Karpas-422 (cell line): Measurements from ENCODE around the gene SHROOM4. TPM values are rescaled to one million over a fixed set of nuclear protein-coding genes. Genes with fewer than 3 reads are reported as not detected.

Source experiments
- DNase-seq: peaks from one replicate; pipeline ENCODE4 v3.0.0-alpha.2; 2015
- H2AFZ ChIP-seq: fragments of 200-600 bp; sonication (generic); 2 replicates; pipeline ENCODE4 v1.6.1; 2014; ENCODE audit warnings: antibody characterized with exemption, low read length, mixed read lengths
- H3K27ac ChIP-seq: fragments of 200-600 bp; sonication (generic); 2 replicates; pipeline ENCODE4 v1.5.1; 2014; ENCODE audit warnings: mild to moderate bottlenecking, low read length, moderate library complexity
- H3K27me3 ChIP-seq: fragments of 200-600 bp; sonication (generic); 2 replicates; pipeline ENCODE4 v1.6.1; 2014; ENCODE audit warnings: low read length, mixed read lengths
- H3K36me3 ChIP-seq: fragments of 200-600 bp; sonication (generic); 2 replicates; pipeline ENCODE4 v1.6.1; 2014; ENCODE audit warnings: low read length, mixed read lengths; ENCODE audit not compliant: insufficient read depth
- H3K4me1 ChIP-seq: fragments of 200-600 bp; sonication (generic); 2 replicates; pipeline ENCODE4 v1.6.1; 2014; ENCODE audit warnings: mild to moderate bottlenecking, low read length, mixed read lengths
- H3K4me2 ChIP-seq: fragments of 200-600 bp; sonication (generic); 2 replicates; pipeline ENCODE4 v1.6.1; 2014; ENCODE audit warnings: low read length, low read depth, mild to moderate bottlenecking; ENCODE audit not compliant: poor library complexity, severe bottlenecking
- H3K4me3 ChIP-seq: fragments of 200-600 bp; sonication (generic); 2 replicates; pipeline ENCODE4 v1.5.1; 2014; ENCODE audit warnings: mild to moderate bottlenecking, antibody characterized with exemption, low read length, mixed read lengths
- H3K79me2 ChIP-seq: fragments of 200-600 bp; sonication (generic); 2 replicates; pipeline ENCODE4 v1.6.1; 2014; ENCODE audit warnings: mild to moderate bottlenecking, low read length, mixed read lengths
- H3K9ac ChIP-seq: fragments of 200-600 bp; sonication (generic); 2 replicates; pipeline ENCODE4 v1.6.0; 2014; ENCODE audit warnings: low read length
- H3K9me2 ChIP-seq: fragments of 200-600 bp; sonication (generic), shearing (Covaris generic); replicated peaks from 2 replicates; pipeline ENCODE4 v1.6.0; 2014; ENCODE audit warnings: mild to moderate bottlenecking, low read length, moderate library complexity; ENCODE audit not compliant: insufficient read depth
- H3K9me3 ChIP-seq: fragments of 300-700, 200-600 bp; sonication (generic); 2 replicates; pipeline ENCODE4 v1.6.1; 2014; ENCODE audit warnings: low read length, mixed read lengths
- H4K20me1 ChIP-seq: fragments of 200-600 bp; sonication (generic); 2 replicates; pipeline ENCODE4 v1.6.1; 2014; ENCODE audit warnings: mild to moderate bottlenecking, antibody characterized with exemption, low read length, low read depth; ENCODE audit not compliant: insufficient read depth
- total RNA-seq: library from RNA; depleted of rRNA; stranded (reverse); fragments of >200 nt; shearing (Covaris generic); gene quantifications from 2 replicates; pipeline ENCODE4 v1.2.3, GENCODE V29; 2014; ENCODE audit warnings: low replicate concordance

Gene SHROOM4
- total RNA-seq, 1 experiment from 2014 or later, result not detected

- DNase-seq, result no peak
- H3K79me2 ChIP-seq, result no peaks in the 10 kb centered on the region
- H3K36me3 ChIP-seq, result no peaks in the 10 kb centered on the region
- no peak overlapping the region for H3K4me2 ChIP-seq
- H3K9ac ChIP-seq, result no peak overlapping the region
- H3K9me2 ChIP-seq, result no peaks in the 10 kb centered on the region
- no peak overlapping the region for H3K27ac ChIP-seq
- H3K4me3 ChIP-seq, result no peak overlapping the region
- H3K4me1 ChIP-seq, result no peaks in the 10 kb centered on the region
- H3K9me3 ChIP-seq, result no peaks in the 10 kb centered on the region
- no peak overlapping the region for H2AFZ ChIP-seq
- H3K27me3 ChIP-seq, result no peaks in the 10 kb centered on the region
- H4K20me1 ChIP-seq, result no peaks in the 10 kb centered on the region
Observed at GRCh38 chrX:50736656-50737055, 77.3 kb downstream of the SHROOM4 start.

GRCh38 chrX:50726296-50726695, 87.7 kb downstream of the SHROOM4 start:
- H3K4me1 ChIP-seq, result peaks cover 7% of the 10 kb centered on the region; the same call in 1 of the 2 replicates
- DNase-seq, result no peak
- no peaks in the 10 kb centered on the region for H4K20me1 ChIP-seq
- no peak overlapping the region for H3K9ac ChIP-seq
- no peak overlapping the region for H3K27ac ChIP-seq
- H3K4me3 ChIP-seq, result no peak overlapping the region
- no peaks in the 10 kb centered on the region for H3K9me3 ChIP-seq
- H2AFZ ChIP-seq, result no peak overlapping the region
- no peaks in the 10 kb centered on the region for H3K36me3 ChIP-seq
- no peak overlapping the region for H3K4me2 ChIP-seq
- no peaks in the 10 kb centered on the region for H3K9me2 ChIP-seq
- no peaks in the 10 kb centered on the region for H3K79me2 ChIP-seq
- no peaks in the 10 kb centered on the region for H3K27me3 ChIP-seq

- Histone ChIP-seq H3K4me1 (peaks cover 7% of the 10 kb centered on the region; the same call in 1 of the 2 replicates), H3K4me2 (no peak overlapping the region), H3K9me2 (no peaks in the 10 kb centered on the region), H3K27me3 (no peaks in the 10 kb centered on the region), H3K79me2 (no peaks in the 10 kb centered on the region), H3K36me3 (no peaks in the 10 kb centered on the region), H3K9ac (no peak overlapping the region), H3K9me3 (no peaks in the 10 kb centered on the region), H3K4me3 (no peak overlapping the region), H3K27ac (no peak overlapping the region), H4K20me1 (no peaks in the 10 kb centered on the region), H2AFZ (no peak overlapping the region)
- DNase-seq, result no peak
Observed at GRCh38 chrX:50725310-50725709, 88.7 kb downstream of the SHROOM4 start.

- no peaks in the 10 kb centered on the region for H4K20me1 ChIP-seq
- no peak overlapping the region for H2AFZ ChIP-seq
- H3K27ac ChIP-seq, result no peak overlapping the region
- no peaks in the 10 kb centered on the region for H3K79me2 ChIP-seq
- H3K27me3 ChIP-seq, result no peaks in the 10 kb centered on the region
- H3K9ac ChIP-seq, result no peak overlapping the region
- H3K4me1 ChIP-seq, result peaks cover 7% of the 10 kb centered on the region; the same call in 1 of the 2 replicates
- DNase-seq, result no peak
- no peaks in the 10 kb centered on the region for H3K9me3 ChIP-seq
- no peak overlapping the region for H3K4me2 ChIP-seq
- H3K36me3 ChIP-seq, result no peaks in the 10 kb centered on the region
- no peak overlapping the region for H3K4me3 ChIP-seq
- no peaks in the 10 kb centered on the region for H3K9me2 ChIP-seq
Observed at GRCh38 chrX:50723006-50723405, 91.0 kb downstream of the SHROOM4 start.

GRCh38 chrX:50721764-50722521, 92.1 kb downstream of the SHROOM4 start:
- no peaks in the 10 kb centered on the region for H3K36me3 ChIP-seq
- no peaks in the 10 kb centered on the region for H3K9me2 ChIP-seq
- H3K4me1 ChIP-seq, result peaks cover 7% of the 10 kb centered on the region; the same call in 1 of the 2 replicates
- no peak for DNase-seq
- no peak overlapping the region for H3K9ac ChIP-seq
- no peaks in the 10 kb centered on the region for H4K20me1 ChIP-seq
- H2AFZ ChIP-seq, result no peak overlapping the region
- H3K79me2 ChIP-seq, result no peaks in the 10 kb centered on the region
- no peaks in the 10 kb centered on the region for H3K27me3 ChIP-seq
- H3K9me3 ChIP-seq, result no peaks in the 10 kb centered on the region
- H3K27ac ChIP-seq, result no peak overlapping the region
- H3K4me3 ChIP-seq, result no peak overlapping the region
- H3K4me2 ChIP-seq, result no peak overlapping the region

GRCh38 chrX:50719614-50720013, 94.4 kb downstream of the SHROOM4 start:
- H3K36me3 ChIP-seq, result no peaks in the 10 kb centered on the region
- no peaks in the 10 kb centered on the region for H3K27me3 ChIP-seq
- H3K4me1 ChIP-seq, result peaks cover 17% of the 10 kb centered on the region
- H4K20me1 ChIP-seq, result no peaks in the 10 kb centered on the region
- H3K9me3 ChIP-seq, result no peaks in the 10 kb centered on the region
- no peaks in the 10 kb centered on the region for H3K9me2 ChIP-seq
- H3K4me2 ChIP-seq, result no peak overlapping the region
- H3K79me2 ChIP-seq, result no peaks in the 10 kb centered on the region
- no peak overlapping the region for H3K27ac ChIP-seq
- H3K9ac ChIP-seq, result no peak overlapping the region
- DNase-seq, result no peak
- H2AFZ ChIP-seq, result no peak overlapping the region
- no peak overlapping the region for H3K4me3 ChIP-seq

- Histone ChIP-seq H3K27me3 (no peaks in the 10 kb centered on the region), H4K20me1 (no peaks in the 10 kb centered on the region), H3K4me3 (no peak overlapping the region), H3K9me2 (no peaks in the 10 kb centered on the region), H3K9ac (no peak overlapping the region), H3K9me3 (no peaks in the 10 kb centered on the region), H3K27ac (no peak overlapping the region), H3K79me2 (no peaks in the 10 kb centered on the region), H3K4me1 (peaks cover 17% of the 10 kb centered on the region), H3K4me2 (no peak overlapping the region), H2AFZ (no peak overlapping the region), H3K36me3 (no peaks in the 10 kb centered on the region)
- no peak for DNase-seq
Observed at GRCh38 chrX:50718776-50719175, 95.2 kb downstream of the SHROOM4 start.

- Histone ChIP-seq H3K79me2 (no peaks in the 10 kb centered on the region), H3K4me2 (no peak overlapping the region), H3K4me1 (peaks cover 11% of the 10 kb centered on the region), H3K9me2 (no peaks in the 10 kb centered on the region), H3K9me3 (no peaks in the 10 kb centered on the region), H2AFZ (no peak overlapping the region), H4K20me1 (no peaks in the 10 kb centered on the region), H3K9ac (no peak overlapping the region), H3K27me3 (no peaks in the 10 kb centered on the region), H3K36me3 (no peaks in the 10 kb centered on the region), H3K27ac (no peak overlapping the region), H3K4me3 (no peak overlapping the region)
- DNase-seq, result no peak
Observed at GRCh38 chrX:50716706-50717105, 97.3 kb downstream of the SHROOM4 start.
